ENCODE data around the gene ATOH8.

Gene ATOH8

GRCh38 chr2:85730686-85731230 is 23.0 kb upstream of the ATOH8 start:
- H3K4me3 ChIP-seq (ENCODE audit: low read length), result no peak overlapping the region
- no peak for DNase-seq (ENCODE audit: low read depth)
- no peak for TF ChIP-seq CTCF (conservative IDR thresholded peaks at IDR 0.05; ENCODE audit: low read depth, low read length)

GRCh38 chr2:85731606-85732005 is 22.2 kb upstream of the ATOH8 start:
- no peak for TF ChIP-seq CTCF (conservative IDR thresholded peaks at IDR 0.05; ENCODE audit: low read depth, low read length)
- no peak for DNase-seq (ENCODE audit: low read depth)

DNA sequence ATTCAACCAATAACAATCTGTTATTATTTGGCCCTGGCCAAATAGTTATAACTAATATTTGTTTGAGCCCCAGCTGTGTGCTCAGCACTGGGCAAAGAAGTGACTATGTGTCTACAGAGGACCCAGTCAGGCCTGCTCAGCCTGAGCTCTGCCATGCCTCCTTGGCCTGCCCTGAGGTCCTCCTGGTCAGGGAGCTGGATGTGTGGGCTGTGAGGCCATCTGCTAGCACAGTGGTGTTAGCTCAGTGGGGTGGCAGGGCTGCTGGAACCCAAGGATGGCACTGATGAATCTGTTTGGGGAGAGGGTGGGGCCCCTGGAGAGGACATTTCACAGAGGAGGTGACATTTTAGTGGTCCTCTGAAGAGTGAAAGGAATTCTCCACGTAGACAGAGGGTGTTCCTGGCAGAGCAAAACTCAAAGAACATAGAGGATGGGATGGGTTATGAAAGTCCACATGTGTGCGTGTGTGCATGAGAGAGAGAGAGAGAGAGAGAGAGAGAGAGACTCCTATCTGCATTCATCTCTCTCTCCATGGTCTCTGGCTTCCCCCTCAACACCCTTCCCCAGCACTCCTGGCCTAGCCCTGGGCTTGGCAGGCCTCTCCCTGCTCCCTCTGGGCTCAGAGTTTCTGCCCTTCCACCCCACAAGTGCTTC is 21.2 kb upstream of the ATOH8 start:
- no peak for TF ChIP-seq CTCF (conservative IDR thresholded peaks at IDR 0.05; ENCODE audit: low read depth, low read length)
- no peak overlapping the region for H3K4me3 ChIP-seq (ENCODE audit: low read length)
- no peak for DNase-seq (ENCODE audit: low read depth)

More at GRCh38 chr2:85731606-85732005, 22.2 kb upstream of the ATOH8 start:
- H3K4me3 ChIP-seq (ENCODE audit: low read length), result no peak overlapping the region

DNA sequence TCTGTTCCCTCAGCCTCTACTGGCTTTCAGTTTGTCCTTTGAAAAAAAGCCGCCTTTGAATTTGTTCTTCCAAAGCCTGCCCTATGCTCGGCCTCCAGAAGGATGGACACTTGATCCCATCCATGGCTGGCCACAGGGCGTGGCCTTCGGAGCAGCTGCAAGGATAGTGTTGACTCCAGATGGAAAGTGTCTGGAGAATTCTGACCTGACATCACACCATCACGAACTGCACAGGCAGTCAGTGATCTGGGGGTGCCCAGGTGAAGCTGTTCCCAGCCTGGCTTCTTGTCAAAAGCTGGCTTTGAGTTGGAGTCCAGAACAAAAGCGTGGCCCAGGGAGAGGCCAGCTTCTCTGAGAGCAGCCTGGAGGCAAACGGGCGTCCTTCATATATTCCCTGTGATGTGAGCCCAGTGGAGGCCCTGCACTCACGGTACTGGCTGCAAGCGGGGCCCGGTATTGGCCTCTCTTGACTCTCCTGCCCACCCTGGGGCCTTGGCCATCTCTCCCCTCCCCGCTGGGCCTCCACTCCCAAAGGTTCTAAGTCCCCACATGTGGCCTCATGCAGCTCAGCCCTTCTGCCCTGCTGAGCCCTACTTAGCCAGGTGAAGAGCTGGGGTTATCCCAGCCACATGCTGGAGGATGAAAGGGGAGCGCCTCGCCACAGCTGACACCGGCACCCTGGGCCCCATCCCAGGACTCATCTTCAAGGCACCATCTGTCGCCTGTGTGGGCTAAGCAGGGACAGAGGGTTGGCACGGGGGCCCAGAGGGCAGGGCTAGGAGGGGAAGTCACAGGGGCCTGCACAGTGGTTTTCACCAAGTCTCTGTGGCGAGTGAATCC is 20.4 kb upstream of the ATOH8 start:
- no peak overlapping the region for H3K4me3 ChIP-seq (ENCODE audit: low read length)
- TF ChIP-seq CTCF (conservative IDR thresholded peaks at IDR 0.05; ENCODE audit: low read depth, low read length), result no peak
- no peak for DNase-seq (ENCODE audit: low read depth)

- no peak overlapping the region for H3K4me3 ChIP-seq (ENCODE audit: low read length)
- no peak for TF ChIP-seq CTCF (conservative IDR thresholded peaks at IDR 0.05; ENCODE audit: low read depth, low read length)
- no peak for DNase-seq (ENCODE audit: low read depth)
These were observed 19.8 kb upstream of the ATOH8 start for GRCh38 chr2:85734015-85734414.

GRCh38 chr2:85734942-85735608 is 18.7 kb upstream of the ATOH8 start:
- H3K4me3 ChIP-seq (ENCODE audit: low read length), result no peak overlapping the region
- no peak for DNase-seq (ENCODE audit: low read depth)
- no peak for TF ChIP-seq CTCF (conservative IDR thresholded peaks at IDR 0.05; ENCODE audit: low read depth, low read length)
